Measurements from ENCODE around the gene WDR82. TPM values are rescaled to one million over a fixed set of nuclear protein-coding genes. Genes with fewer than 3 reads are reported as not detected.

WDR82 gene
- total and polyA plus RNA-seq, 2 donors from 2014 or later: 20.9 to 75.8 TPM

- intact Hi-C loops (cut with DNase I): loop anchor here (10.0 kb wide), 1 partner anchor 119 kb away; no protein-coding TSS in a partner anchor
- FAIRE-seq: no peak
- H3K27ac ChIP-seq (ENCODE audit: low read depth in 2 of 2, low read length in 2 of 2): no peak within 1 kb of the TSS
- no peaks in the 10 kb centered on the region for H3K27me3 ChIP-seq (ENCODE audit: control insufficient read depth, insufficient read depth, low read length)
- H3K9me3 ChIP-seq (ENCODE audit: control insufficient read depth in 2 of 3, insufficient read depth in 1 of 3, low read length in 3 of 3): no peaks in the 10 kb centered on the region
- TF ChIP-seq CTCF (IDR thresholded peaks at IDR 0.05; ENCODE audit: borderline replicate concordance, extremely low read depth, insufficient read depth): no peak
- H3K36me3 ChIP-seq (ENCODE audit: control insufficient read depth in 2 of 3, insufficient read depth in 3 of 3, low read length in 3 of 3): peaks cover 0 to 15% (median 9%) of the 10 kb centered on the region in 3 donors
- DNase-seq: no peak
- peaks cover 0 to 3% (median 2%) of the 10 kb centered on the region in 3 donors for H3K4me1 ChIP-seq (ENCODE audit: control insufficient read depth in 2 of 3, insufficient read depth in 2 of 3, low read depth in 1 of 3, low read length in 3 of 3)
- no peak within 1 kb of the TSS for H3K4me3 ChIP-seq (ENCODE audit: low read length in 3 of 3)
- H3K9ac ChIP-seq (ENCODE audit: low read length in 3 of 3): no peak within 1 kb of the TSS
Observed at GRCh38 chr3:52225452-52226228, 52.8 kb downstream of the WDR82 start, which contains the start of gene TLR9. TLR9 (minus strand) TSS chr3:52225645; CDS start chr3:52225529, 116 bp downstream.

GRCh38 chr3:52223449-52224408 lies 54.7 kb downstream of the WDR82 start:
- DNase-seq (no peak), FAIRE-seq (no peak)
- H3K9ac ChIP-seq (ENCODE audit: low read length in 3 of 3): no peak overlapping the region
- peaks cover 0 to 14% (median 4%) of the 10 kb centered on the region in 3 donors for H3K4me1 ChIP-seq (ENCODE audit: control insufficient read depth in 2 of 3, insufficient read depth in 2 of 3, low read depth in 1 of 3, low read length in 3 of 3)
- no peak overlapping the region for H3K27ac ChIP-seq (ENCODE audit: low read depth in 2 of 2, low read length in 2 of 2)
- intact Hi-C loops (cut with DNase I): loop anchor here (10.0 kb wide), 1 partner anchor 121 kb away; no protein-coding TSS in a partner anchor
- no peaks in the 10 kb centered on the region for H3K27me3 ChIP-seq (ENCODE audit: control insufficient read depth, insufficient read depth, low read length)
- no peaks in the 10 kb centered on the region for H3K9me3 ChIP-seq (ENCODE audit: control insufficient read depth in 2 of 3, insufficient read depth in 1 of 3, low read length in 3 of 3)
- TF ChIP-seq CTCF (IDR thresholded peaks at IDR 0.05; ENCODE audit: borderline replicate concordance, extremely low read depth, insufficient read depth): no peak
- H3K36me3 ChIP-seq (ENCODE audit: control insufficient read depth in 2 of 3, insufficient read depth in 3 of 3, low read length in 3 of 3): peaks cover 0 to under 1% (median 0%) of the 10 kb centered on the region in 3 donors
- H3K4me3 ChIP-seq (ENCODE audit: low read length in 3 of 3): no peak overlapping the region

- H3K36me3 ChIP-seq (ENCODE audit: control insufficient read depth in 2 of 3, insufficient read depth in 3 of 3, low read length in 3 of 3): no peaks in the 10 kb centered on the region
- no peak for DNase-seq
- TF ChIP-seq CTCF (IDR thresholded peaks at IDR 0.05; ENCODE audit: borderline replicate concordance, extremely low read depth, insufficient read depth): no peak
- no peak overlapping the region for H3K9ac ChIP-seq (ENCODE audit: low read length in 3 of 3)
- H3K27ac ChIP-seq (ENCODE audit: low read depth in 2 of 2, low read length in 2 of 2): no peak overlapping the region
- intact Hi-C loops (cut with DNase I): loop anchor here (10.0 kb wide), 1 partner anchor 122 kb away; no protein-coding TSS in a partner anchor
- no peaks in the 10 kb centered on the region for H3K9me3 ChIP-seq (ENCODE audit: control insufficient read depth in 2 of 3, insufficient read depth in 1 of 3, low read length in 3 of 3)
- H3K4me1 ChIP-seq (ENCODE audit: control insufficient read depth in 2 of 3, insufficient read depth in 2 of 3, low read depth in 1 of 3, low read length in 3 of 3): peaks cover 0 to 20% (median 4%) of the 10 kb centered on the region in 3 donors
- FAIRE-seq: no peak
- no peak overlapping the region for H3K4me3 ChIP-seq (ENCODE audit: low read length in 3 of 3)
- no peaks in the 10 kb centered on the region for H3K27me3 ChIP-seq (ENCODE audit: control insufficient read depth, insufficient read depth, low read length)
Observed at GRCh38 chr3:52222319-52223221, 55.9 kb downstream of the WDR82 start.

Measured in kidney (tissue), 14 donors.